LNCaP clone FGC (cell line): ENCODE results near the gene ZBTB48.
"Not testable (repeated sequence)": the region's sequence is repeated elsewhere in the genome, so short reads cannot be mapped to it uniquely, and the experiment has no call there.

ENCODE experiments used
- DNase-seq: peaks from one replicate; pipeline ENCODE4 v3.0.0-alpha.2; 2011; ENCODE audit warnings: low read depth
- H3K4me3 ChIP-seq: 2 replicates; pipeline ENCODE4 v1.5.1; 2011; ENCODE audit warnings: mild to moderate bottlenecking, low read depth, low read length, control low read depth
- CTCF ChIP-seq: IDR thresholded peaks from 2 replicates; pipeline ENCODE4 v1.5.1; 2012; ENCODE audit warnings: mild to moderate bottlenecking; ENCODE audit not compliant: control insufficient read depth, insufficient read depth; ENCODE audit errors: extremely low read depth

Gene ZBTB48

GRCh38 chr1:6596886-6597776 lies 17.3 kb downstream of the ZBTB48 start:
- no peak for TF ChIP-seq CTCF

GRCh38 chr1:6597777-6598131 lies 18.0 kb downstream of the ZBTB48 start:
- no peak for TF ChIP-seq CTCF
- DNase-seq: no peak
- H3K4me3 ChIP-seq: no peak overlapping the region

More at GRCh38 chr1:6596886-6597776, 17.3 kb downstream of the ZBTB48 start:
- no peak overlapping the region for H3K4me3 ChIP-seq
- DNase-seq: no peak

GRCh38 chr1:6599141-6599975 lies 19.6 kb downstream of the ZBTB48 start:
- H3K4me3 ChIP-seq: no peak overlapping the region
- DNase-seq: no peak
- TF ChIP-seq CTCF: no peak

GRCh38 chr1:6599991-6600390 lies 20.2 kb downstream of the ZBTB48 start:
- H3K4me3 ChIP-seq: peak overlapping the region; percentile 95
- not testable (repeated sequence) for DNase-seq

- no peak for TF ChIP-seq CTCF
- DNase-seq: no peak
- H3K4me3 ChIP-seq: peak overlapping the region; percentile 95
These were observed 20.7 kb downstream of the ZBTB48 start for GRCh38 chr1:6600410-6601048.

- peak; percentile 83 for DNase-seq
- peak overlapping the region; percentile 95 for H3K4me3 ChIP-seq
- TF ChIP-seq CTCF: no peak
These were observed 21.5 kb downstream of the ZBTB48 start for GRCh38 chr1:6601049-6601922.
